Naive B cell (primary cell): ENCODE data around the gene METTL4. TPM values are rescaled to one million over a fixed set of nuclear protein-coding genes. Genes with fewer than 3 reads are reported as not detected.
"Not testable (repeated sequence)": the region's sequence is repeated elsewhere in the genome, so short reads cannot be mapped to it uniquely, and the experiment has no call there.

Experiments used
- ATAC-seq, 2 donors: fragments of 150-1000 bp; cut with Tn5 transposase; 2 replicates each; pipeline ENCODE4 v1.10.0; 2021; ENCODE audit warnings: low read depth in 2 of 2, mild to moderate bottlenecking in 2 of 2, moderate library complexity in 2 of 2
- DNase-seq: peaks from one replicate; pipeline ENCODE4 v3.0.0; 2022
- H3K27ac Mint-ChIP-seq, 6 donors: one replicate each; pipeline ENCODE4 v1.8.0; 2020 to 2022; ENCODE audit warnings: mild to moderate bottlenecking in 6 of 6, mixed read lengths in 6 of 6, moderate library complexity in 5 of 6, inconsistent platforms in 2 of 6
- H3K27me3 Mint-ChIP-seq, 3 donors: one replicate each; pipeline ENCODE4 v1.8.0; 2021 to 2022; ENCODE audit warnings: mixed read lengths in 3 of 3, mild to moderate bottlenecking in 1 of 3
- H3K36me3 Mint-ChIP-seq, 2 donors: one replicate each; pipeline ENCODE4 v1.8.0; 2020 to 2022; ENCODE audit warnings: mixed read lengths in 2 of 2, inconsistent platforms in 1 of 2, mild to moderate bottlenecking in 1 of 2
- H3K4me1 Mint-ChIP-seq, 3 donors: one replicate each; pipeline ENCODE4 v1.8.0; 2020 to 2022; ENCODE audit warnings: mixed read lengths in 3 of 3, inconsistent platforms in 1 of 3, mild to moderate bottlenecking in 1 of 3, moderate library complexity in 1 of 3
- H3K4me3 Mint-ChIP-seq, 8 donors: one replicate each; pipeline ENCODE4 v1.8.0; 2020 to 2022; ENCODE audit warnings: mild to moderate bottlenecking in 8 of 8, mixed read lengths in 8 of 8, moderate library complexity in 8 of 8, inconsistent platforms in 2 of 8
- H3K9me3 Mint-ChIP-seq, 7 donors: one replicate each; pipeline ENCODE4 v1.8.0; 2020 to 2022; ENCODE audit warnings: mixed read lengths in 7 of 7, mild to moderate bottlenecking in 5 of 7, inconsistent platforms in 2 of 7, moderate library complexity in 1 of 7
- polyA plus RNA-seq, 6 donors: library from polyadenylated mRNA; unstranded; fragments of 300-500 nt; fragmentation: Illumina TruSeq; gene quantifications; one replicate each; pipeline ENCODE4 v1.2.3, GENCODE V29; 2021; ENCODE audit warnings: low read depth in 6 of 6

METTL4 gene
- polyA plus RNA-seq, 6 donors from 2014 or later = 4.0 to 18.0 (median 15.5) TPM

GRCh38 chr18:2551425-2551824 lies 19.9 kb downstream of the METTL4 start:
- H3K9me3 Mint-ChIP-seq = no peaks in the 10 kb centered on the region
- H3K27me3 Mint-ChIP-seq = no peaks in the 10 kb centered on the region
- H3K4me1 Mint-ChIP-seq = peaks cover 0 to 9% (median 3%) of the 10 kb centered on the region in 3 donors
- H3K36me3 Mint-ChIP-seq = peaks cover 20 to 27% of the 10 kb centered on the region in 2 donors
- peak overlapping the region in 2 of 6 donors; percentile 66 to 94 for H3K27ac Mint-ChIP-seq
- H3K4me3 Mint-ChIP-seq = no peak overlapping the region
- ATAC-seq (no peak), DNase-seq (no peak)

- DNase-seq = no peak
- Mint-ChIP-seq H3K9me3 (no peaks in the 10 kb centered on the region), H3K4me3 (no peak overlapping the region), H3K27me3 (no peaks in the 10 kb centered on the region), H3K27ac (peak overlapping the region in 1 of 6 donors; percentile 60), H3K36me3 (peaks cover 20 to 28% of the 10 kb centered on the region in 2 donors), H3K4me1 (peaks cover 0 to 9% (median 3%) of the 10 kb centered on the region in 3 donors)
- no peak for ATAC-seq
These were observed 21.8 kb downstream of the METTL4 start for GRCh38 chr18:2549462-2549861.

GRCh38 chr18:2547477-2548087 lies 23.7 kb downstream of the METTL4 start:
- H3K4me3 Mint-ChIP-seq = no peak overlapping the region
- ATAC-seq (peak in 1 of 2 donors; percentile 54), DNase-seq (peak; percentile 31)
- peak overlapping the region in 1 of 6 donors; percentile 24 for H3K27ac Mint-ChIP-seq
- H3K4me1 Mint-ChIP-seq = peaks cover 3 to 9% (median 6%) of the 10 kb centered on the region in 3 donors
- no peaks in the 10 kb centered on the region for H3K9me3 Mint-ChIP-seq
- H3K27me3 Mint-ChIP-seq = no peaks in the 10 kb centered on the region
- H3K36me3 Mint-ChIP-seq = peaks cover 20 to 28% of the 10 kb centered on the region in 2 donors

GRCh38 chr18:2545155-2545554 lies 26.1 kb downstream of the METTL4 start:
- Mint-ChIP-seq H3K4me1 (peaks cover 3 to 12% (median 9%) of the 10 kb centered on the region in 3 donors), H3K4me3 (no peak overlapping the region), H3K9me3 (no peaks in the 10 kb centered on the region), H3K27me3 (no peaks in the 10 kb centered on the region), H3K27ac (no peak overlapping the region), H3K36me3 (peaks cover 7 to 22% of the 10 kb centered on the region in 2 donors)
- no peak for DNase-seq
- ATAC-seq = no peak

GRCh38 chr18:2541925-2542563 lies 29.3 kb downstream of the METTL4 start:
- Mint-ChIP-seq H3K36me3 (peaks cover 0 to 14% of the 10 kb centered on the region in 2 donors), H3K27ac (peak overlapping the region in 1 of 6 donors; percentile 54), H3K4me3 (peak overlapping the region in 3 of 8 donors; percentile 9 to 71 (median 59))
- H3K27me3 Mint-ChIP-seq, H3K4me1 Mint-ChIP-seq, H3K9me3 Mint-ChIP-seq: not testable (repeated sequence)
- ATAC-seq (peak in 1 of 2 donors; percentile 16), DNase-seq (peak; percentile 25)

GRCh38 chr18:2540575-2540974 lies 30.7 kb downstream of the METTL4 start:
- ATAC-seq (no peak), DNase-seq (no peak)
- Mint-ChIP-seq H3K9me3 (no peaks in the 10 kb centered on the region), H3K36me3 (peaks cover 0 to 10% of the 10 kb centered on the region in 2 donors), H3K27ac (no peak overlapping the region), H3K4me3 (no peak overlapping the region), H3K4me1 (peaks cover 9 to 16% (median 13%) of the 10 kb centered on the region in 3 donors), H3K27me3 (no peaks in the 10 kb centered on the region)

GRCh38 chr18:2538844-2539243 lies 32.5 kb downstream of the METTL4 start:
- H3K27me3 Mint-ChIP-seq = no peaks in the 10 kb centered on the region
- H3K9me3 Mint-ChIP-seq = no peaks in the 10 kb centered on the region
- H3K4me3 Mint-ChIP-seq = no peak overlapping the region
- peaks cover 0 to 10% of the 10 kb centered on the region in 2 donors for H3K36me3 Mint-ChIP-seq
- no peak for ATAC-seq
- DNase-seq = no peak
- no peak overlapping the region for H3K27ac Mint-ChIP-seq
- H3K4me1 Mint-ChIP-seq = peaks cover 26 to 32% (median 30%) of the 10 kb centered on the region in 3 donors

- H3K4me1 Mint-ChIP-seq = peaks cover 26 to 34% (median 32%) of the 10 kb centered on the region in 3 donors
- no peak for DNase-seq
- no peak overlapping the region for H3K4me3 Mint-ChIP-seq
- H3K27ac Mint-ChIP-seq = no peak overlapping the region
- no peaks in the 10 kb centered on the region for H3K9me3 Mint-ChIP-seq
- H3K36me3 Mint-ChIP-seq = peaks cover 0 to 10% of the 10 kb centered on the region in 2 donors
- ATAC-seq = no peak
- H3K27me3 Mint-ChIP-seq = no peaks in the 10 kb centered on the region
These were observed 33.1 kb downstream of the METTL4 start for GRCh38 chr18:2538236-2538635.

- H3K27ac Mint-ChIP-seq = peak overlapping the region in 2 of 6 donors; percentile 11 to 20
- H3K36me3 Mint-ChIP-seq = peaks cover 0 to 19% of the 10 kb centered on the region in 2 donors
- DNase-seq (no peak), ATAC-seq (no peak)
- no peak overlapping the region for H3K4me3 Mint-ChIP-seq
- peaks cover 0 to 7% (median 4%) of the 10 kb centered on the region in 7 donors for H3K9me3 Mint-ChIP-seq
- H3K27me3 Mint-ChIP-seq = no peaks in the 10 kb centered on the region
- peaks cover 26 to 30% (median 28%) of the 10 kb centered on the region in 3 donors for H3K4me1 Mint-ChIP-seq
These were observed 34.0 kb downstream of the METTL4 start for GRCh38 chr18:2537296-2537695.

- Mint-ChIP-seq H3K27me3 (no peaks in the 10 kb centered on the region), H3K4me1 (peaks cover 26 to 28% (median 26%) of the 10 kb centered on the region in 3 donors), H3K4me3 (peak overlapping the region in 2 of 8 donors; percentile 8 to 20), H3K27ac (peak overlapping the region in 4 of 6 donors; percentile 11 to 84 (median 44)), H3K9me3 (peaks cover 0 to 11% (median 6%) of the 10 kb centered on the region in 7 donors), H3K36me3 (peaks cover 0 to 19% of the 10 kb centered on the region in 2 donors)
- ATAC-seq (no peak), DNase-seq (no peak)
These were observed 34.8 kb downstream of the METTL4 start for GRCh38 chr18:2536493-2536892.

- no peaks in the 10 kb centered on the region for H3K27me3 Mint-ChIP-seq
- H3K36me3 Mint-ChIP-seq = peaks cover 0 to 19% of the 10 kb centered on the region in 2 donors
- peaks cover 0 to 12% (median 6%) of the 10 kb centered on the region in 7 donors for H3K9me3 Mint-ChIP-seq
- no peak overlapping the region for H3K4me3 Mint-ChIP-seq
- H3K4me1 Mint-ChIP-seq = peaks cover 26 to 28% (median 26%) of the 10 kb centered on the region in 3 donors
- no peak for DNase-seq
- peak overlapping the region in 3 of 6 donors; percentile 11 to 84 (median 42) for H3K27ac Mint-ChIP-seq
- no peak for ATAC-seq
These were observed 35.2 kb downstream of the METTL4 start for GRCh38 chr18:2536063-2536462.

GRCh38 chr18:2535419-2535910 lies 35.8 kb downstream of the METTL4 start:
- H3K36me3 Mint-ChIP-seq = peaks cover 0 to 20% of the 10 kb centered on the region in 2 donors
- H3K27ac Mint-ChIP-seq = peak overlapping the region; percentile 64 to 88 (median 82)
- peaks cover 28 to 31% (median 30%) of the 10 kb centered on the region in 3 donors for H3K4me1 Mint-ChIP-seq

GRCh38 chr18:2534906-2535305 lies 36.4 kb downstream of the METTL4 start:
- ATAC-seq (peak; percentile 75 to 77), DNase-seq (no peak)
- H3K36me3 Mint-ChIP-seq = peaks cover 0 to 19% of the 10 kb centered on the region in 2 donors
- H3K4me3 Mint-ChIP-seq = peak overlapping the region in 6 of 8 donors; percentile 37 to 80 (median 62)
- H3K27ac Mint-ChIP-seq = peak overlapping the region; percentile 64 to 88 (median 82)
- peaks cover 0 to 17% (median 6%) of the 10 kb centered on the region in 7 donors for H3K9me3 Mint-ChIP-seq
- H3K27me3 Mint-ChIP-seq = no peaks in the 10 kb centered on the region
- peaks cover 28 to 34% (median 33%) of the 10 kb centered on the region in 3 donors for H3K4me1 Mint-ChIP-seq

More at GRCh38 chr18:2535419-2535910, 35.8 kb downstream of the METTL4 start:
- H3K4me3 Mint-ChIP-seq = peak overlapping the region in 7 of 8 donors; percentile 24 to 80 (median 57)
- H3K9me3 Mint-ChIP-seq = peaks cover 0 to 16% (median 6%) of the 10 kb centered on the region in 7 donors
- no peaks in the 10 kb centered on the region for H3K27me3 Mint-ChIP-seq
- ATAC-seq = peak; percentile 72 to 74
- DNase-seq = no peak
